Measurements from ENCODE around the gene ANKRD28.

ANKRD28 gene

DNA sequence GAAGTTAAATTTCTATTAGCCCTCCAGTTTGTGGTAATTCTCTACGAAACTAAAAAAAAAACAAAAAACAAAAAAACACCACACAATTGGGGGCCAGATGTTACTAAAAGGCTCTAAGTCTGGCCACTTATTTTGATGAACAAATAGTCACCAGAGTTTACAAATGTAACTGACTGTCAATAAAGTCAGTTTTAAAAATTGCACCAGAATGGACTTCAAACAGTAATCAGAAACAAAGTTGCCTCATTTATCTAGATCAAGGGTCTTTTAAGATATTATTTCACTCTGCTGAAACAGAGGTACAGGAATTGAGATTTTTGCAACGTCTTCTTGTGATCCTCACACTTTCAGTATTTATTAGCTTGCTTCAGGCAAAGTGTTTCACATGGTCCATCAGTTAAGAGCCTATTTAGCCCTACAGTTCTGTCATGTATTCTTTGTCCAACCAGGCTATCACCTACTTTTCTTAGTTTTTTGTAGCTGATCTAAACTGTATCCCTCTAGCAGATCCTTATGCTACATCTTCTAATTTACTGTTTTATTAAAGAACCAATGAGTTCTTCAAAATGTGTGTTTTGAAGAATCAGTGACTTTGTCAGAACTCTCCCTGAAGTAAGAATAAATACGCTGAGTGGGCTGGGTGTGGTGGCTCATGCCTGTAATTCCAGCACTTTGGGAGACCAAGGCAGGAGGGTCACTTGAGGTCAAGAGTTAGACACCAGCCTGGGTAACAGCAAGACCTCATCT lies 74.7 kb downstream of the ANKRD28 start:
- no peak for DNase-seq

DNA sequence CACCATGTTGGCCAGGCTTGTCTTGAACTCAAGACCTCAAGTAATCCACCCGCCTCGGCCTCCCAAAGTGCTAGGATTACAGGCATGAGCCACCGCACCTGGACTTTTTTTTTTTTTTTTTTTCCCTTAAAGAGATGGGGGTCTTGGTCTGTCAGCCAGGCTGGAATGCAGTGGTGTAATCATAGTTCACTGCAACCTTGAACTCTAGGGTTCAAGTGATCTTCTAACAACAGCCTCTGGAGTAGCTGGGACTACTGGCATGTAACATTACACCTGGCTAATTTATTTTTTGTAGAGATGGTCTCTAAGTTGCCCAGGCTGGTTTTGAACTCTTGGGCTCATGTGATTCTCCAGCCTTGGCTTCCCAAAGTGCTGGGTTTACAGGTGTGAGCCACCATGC lies 81.6 kb downstream of the ANKRD28 start:
- DNase-seq = no peak

DNA sequence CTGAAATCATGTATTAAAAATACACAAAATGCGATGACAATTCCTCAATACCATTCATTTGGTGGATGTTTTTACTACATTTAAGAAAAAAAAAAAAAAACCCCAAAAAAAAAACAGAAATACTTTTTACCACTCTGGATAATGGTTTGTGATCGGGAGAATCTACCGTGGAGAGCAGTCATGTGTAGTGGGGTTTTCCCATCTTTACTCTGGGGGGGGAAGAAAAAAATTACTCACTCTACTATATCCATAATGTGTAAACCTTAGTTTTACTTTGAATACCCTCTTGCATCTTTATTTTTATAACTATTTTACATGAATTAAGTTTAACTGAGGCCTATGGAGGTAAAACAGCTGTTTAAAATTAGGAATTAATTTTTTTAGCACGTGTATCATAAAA lies 83.3 kb downstream of the ANKRD28 start:
- no peak for DNase-seq

DNA sequence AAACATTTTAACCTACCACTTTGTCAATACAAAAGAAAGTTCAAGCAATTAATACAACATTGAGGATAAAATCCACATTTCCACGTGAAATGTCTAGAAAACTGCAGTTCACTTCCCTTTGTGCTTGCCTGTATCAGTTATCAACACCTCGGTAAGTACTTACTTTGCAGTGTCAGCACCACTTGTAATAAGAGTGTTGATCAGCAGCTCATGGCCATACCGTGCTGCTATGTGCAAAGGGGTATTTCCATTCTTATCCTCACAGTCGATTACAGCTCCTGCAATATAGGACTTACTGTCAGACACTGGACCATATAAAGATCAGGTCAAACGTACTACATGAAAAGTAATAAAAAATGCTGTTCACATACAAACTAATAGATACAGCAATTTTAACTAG lies 84.4 kb downstream of the ANKRD28 start:
- no peak for DNase-seq

DNA sequence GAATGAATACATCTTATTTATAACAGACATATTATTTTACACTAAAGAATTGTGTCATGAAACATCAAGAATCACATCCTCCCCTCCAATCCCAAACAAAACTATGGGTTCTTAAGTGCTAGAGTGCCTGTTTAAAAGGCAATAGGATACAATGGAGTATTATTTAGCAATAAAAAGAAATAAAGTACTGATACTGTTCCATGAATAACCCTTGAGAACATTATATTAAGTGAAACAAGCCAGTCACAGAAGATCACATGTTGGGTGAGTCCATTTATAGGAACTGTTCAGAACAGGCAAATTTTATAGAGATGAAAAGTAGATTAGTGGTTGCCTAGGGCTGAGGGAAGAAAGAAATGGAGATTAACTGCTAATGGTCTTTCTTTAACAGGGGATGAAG lies 86.5 kb downstream of the ANKRD28 start:
- DNase-seq = no peak

DNA sequence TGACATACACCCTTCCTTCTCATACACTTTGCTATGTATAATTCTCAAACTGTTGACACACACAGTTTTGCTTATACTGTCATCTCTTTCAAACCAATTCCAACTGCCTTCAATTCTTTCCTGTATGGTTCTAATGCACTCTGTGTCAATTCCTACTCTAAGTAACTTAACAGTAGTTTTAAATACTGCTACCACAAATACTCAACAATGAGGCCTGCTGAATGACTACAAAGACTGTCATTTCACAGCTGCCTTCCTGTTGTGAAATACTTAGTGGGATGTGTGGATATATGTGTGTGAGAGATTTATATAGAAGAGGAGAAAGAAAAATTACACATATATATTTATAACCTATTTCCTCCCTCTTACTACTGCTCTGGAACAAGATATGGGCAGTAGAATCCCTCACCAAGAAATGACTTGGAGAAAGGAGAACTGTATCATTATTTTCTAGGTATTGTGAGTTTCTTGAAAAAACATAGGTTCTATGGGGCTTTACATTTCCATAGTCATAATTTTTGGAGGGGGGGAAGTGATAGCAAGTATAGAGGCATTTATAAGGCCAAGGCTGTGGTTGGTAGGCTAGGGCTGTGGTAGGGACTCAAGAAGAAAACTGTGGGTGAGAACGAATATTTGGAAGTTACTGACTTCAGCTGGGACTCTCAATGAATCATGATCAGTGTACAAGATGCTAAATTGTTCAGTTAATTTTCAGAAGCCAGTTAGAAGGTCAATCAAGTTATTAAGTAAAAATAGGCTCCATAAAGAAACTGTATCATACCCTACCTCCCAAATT lies 88.7 kb downstream of the ANKRD28 start:
- no peak for DNase-seq

DNA sequence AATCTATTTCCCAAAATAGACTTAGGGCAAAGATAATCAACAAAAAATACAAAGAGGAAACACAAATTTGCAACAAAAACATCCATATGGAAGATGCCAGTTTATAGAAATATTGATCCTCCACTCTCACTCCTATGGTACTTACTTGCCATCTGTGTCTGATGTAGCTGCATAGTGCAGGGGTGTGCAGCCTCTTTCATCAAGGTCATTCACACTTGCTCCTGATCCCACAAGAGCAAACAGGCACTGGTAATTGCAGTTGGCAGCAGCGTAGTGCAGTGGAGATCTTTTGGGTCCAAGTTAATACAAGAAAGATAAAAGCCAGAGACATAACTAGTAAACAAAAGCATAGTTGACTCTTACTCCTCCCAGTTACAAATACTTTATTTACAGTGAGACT lies 90.0 kb downstream of the ANKRD28 start:
- DNase-seq = no peak

DNA sequence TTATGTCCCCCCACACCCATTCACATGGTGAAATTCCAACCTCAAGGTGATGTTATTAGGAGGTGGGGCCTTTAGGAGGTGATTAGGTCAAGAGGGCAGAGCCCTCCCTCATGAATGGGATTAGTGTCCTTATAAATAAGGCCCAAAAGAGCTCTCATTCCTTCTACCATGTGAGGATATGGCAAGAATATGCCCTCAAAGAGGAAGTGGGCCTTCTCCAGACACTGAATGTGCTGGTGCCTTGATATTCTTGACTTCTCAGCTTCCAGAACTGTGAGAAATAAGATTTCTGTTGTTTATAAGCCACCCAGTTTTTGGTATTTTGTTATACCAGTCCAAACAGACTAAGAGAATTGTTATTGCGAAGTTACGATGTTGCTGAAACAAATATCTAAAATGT lies 94.4 kb downstream of the ANKRD28 start:
- DNase-seq = no peak

DNA sequence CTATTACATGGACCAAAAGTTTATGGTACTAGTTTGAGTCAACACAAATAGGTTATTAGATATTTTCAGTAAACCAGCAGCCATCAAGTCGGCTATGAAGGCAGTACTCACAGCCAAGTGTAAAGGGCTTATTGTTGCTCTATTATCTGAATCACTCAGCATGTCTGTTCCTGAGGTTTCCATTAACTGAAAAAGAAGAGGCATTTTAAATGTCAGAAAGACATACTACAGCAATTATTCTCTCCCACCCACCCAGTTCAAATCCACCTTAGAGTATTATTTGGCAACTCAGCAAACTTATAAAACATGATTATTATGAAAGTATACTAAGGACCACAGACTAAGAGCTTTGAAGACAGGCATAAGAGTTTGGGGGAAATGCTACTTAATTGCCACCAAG lies 103.2 kb downstream of the ANKRD28 start:
- DNase-seq = no peak

DNA sequence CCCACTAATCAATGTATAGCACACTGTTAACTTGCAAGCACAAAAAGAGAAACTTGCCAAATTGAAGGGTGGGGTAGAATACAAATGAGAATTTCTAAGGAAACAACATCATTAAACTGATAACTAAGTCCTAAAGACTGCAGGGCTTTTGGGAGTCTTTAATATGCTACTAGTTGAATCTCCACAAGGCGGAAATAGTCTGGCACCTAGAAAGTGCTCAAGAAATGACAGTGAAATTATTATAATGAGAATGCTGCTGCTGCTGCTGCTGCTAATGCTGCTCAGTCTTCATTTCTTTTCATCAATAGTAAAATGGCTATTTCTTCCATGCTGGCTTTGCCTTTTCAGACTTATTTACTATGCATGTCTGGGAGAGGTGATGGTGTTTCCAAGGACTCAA lies 104.4 kb downstream of the ANKRD28 start:
- no peak for DNase-seq

DNA sequence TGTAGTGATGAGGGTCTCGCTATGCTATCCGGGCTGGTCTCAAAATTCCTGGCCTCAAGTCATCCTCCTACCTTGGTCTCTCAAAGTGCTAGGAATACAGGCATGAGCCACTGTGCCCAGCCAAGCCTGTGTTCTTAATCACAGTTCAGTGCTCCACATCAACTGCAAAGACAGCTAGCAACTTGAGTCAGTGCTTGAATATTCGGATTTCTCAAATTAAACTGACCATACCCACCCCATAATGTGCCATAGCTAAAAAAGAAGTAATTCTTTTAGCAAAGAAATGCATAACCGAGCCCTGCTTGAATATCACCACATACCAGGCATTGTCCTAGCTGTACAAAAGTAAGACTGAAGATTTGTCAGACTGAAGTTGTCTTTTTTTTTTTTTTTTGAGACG lies 107.0 kb downstream of the ANKRD28 start:
- DNase-seq = no peak

DNA sequence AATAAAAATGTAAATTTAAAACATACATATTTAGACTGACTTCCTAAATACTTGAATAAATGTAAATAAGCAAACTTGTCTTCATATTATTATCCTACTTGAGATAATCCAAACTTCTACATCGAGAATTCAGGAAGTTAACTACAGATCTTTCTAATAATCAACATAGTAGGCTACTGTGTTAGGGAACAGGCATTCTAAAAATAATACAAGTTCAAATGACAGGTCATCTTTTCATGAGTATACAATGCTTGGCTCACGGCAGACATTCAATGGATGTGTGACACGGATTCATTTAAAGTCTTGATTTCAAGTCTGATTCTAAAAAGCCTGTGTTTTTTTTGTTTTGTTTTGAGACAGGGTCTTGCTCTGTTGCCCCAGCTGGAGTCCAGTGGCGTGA lies 107.5 kb downstream of the ANKRD28 start:
- no peak for DNase-seq

DNA sequence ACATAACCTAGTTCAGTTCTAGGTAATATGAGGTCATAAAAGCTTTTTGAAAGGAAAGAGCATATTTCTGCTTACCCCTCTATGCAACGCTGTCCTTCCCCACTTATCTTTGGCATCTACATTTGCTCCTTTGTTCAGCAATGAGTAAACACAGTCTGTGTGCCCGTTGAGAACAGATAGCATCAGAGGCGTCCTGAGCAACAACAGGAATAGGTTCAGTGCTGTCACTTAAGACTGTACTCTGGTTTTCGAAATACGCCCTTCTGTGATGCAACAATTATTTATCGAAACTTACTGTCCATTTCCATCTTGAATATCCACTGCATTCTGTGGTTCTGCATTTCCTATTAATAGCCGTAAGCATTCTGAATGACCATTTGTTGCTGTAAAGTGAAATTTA lies 111.9 kb downstream of the ANKRD28 start:
- no peak for DNase-seq

DNA sequence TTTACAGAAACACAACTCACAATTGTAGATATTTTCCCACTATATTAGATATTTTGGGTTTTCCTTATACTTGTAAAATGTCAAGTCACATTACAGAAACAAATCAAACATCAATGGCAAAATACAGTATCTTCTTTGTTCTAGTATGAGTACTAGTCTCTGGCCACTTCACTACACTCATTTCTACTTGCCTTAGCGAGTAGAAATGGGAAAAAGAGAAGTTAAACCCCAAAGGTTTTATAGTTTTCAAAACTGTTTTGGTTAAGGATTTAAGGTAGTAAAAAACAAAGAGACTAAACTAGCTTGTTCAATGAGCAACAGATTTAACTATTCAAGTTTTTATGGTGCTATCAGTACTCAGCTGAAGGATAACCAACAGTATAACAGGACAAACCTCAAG lies 114.5 kb downstream of the ANKRD28 start:
- DNase-seq = no peak

DNA sequence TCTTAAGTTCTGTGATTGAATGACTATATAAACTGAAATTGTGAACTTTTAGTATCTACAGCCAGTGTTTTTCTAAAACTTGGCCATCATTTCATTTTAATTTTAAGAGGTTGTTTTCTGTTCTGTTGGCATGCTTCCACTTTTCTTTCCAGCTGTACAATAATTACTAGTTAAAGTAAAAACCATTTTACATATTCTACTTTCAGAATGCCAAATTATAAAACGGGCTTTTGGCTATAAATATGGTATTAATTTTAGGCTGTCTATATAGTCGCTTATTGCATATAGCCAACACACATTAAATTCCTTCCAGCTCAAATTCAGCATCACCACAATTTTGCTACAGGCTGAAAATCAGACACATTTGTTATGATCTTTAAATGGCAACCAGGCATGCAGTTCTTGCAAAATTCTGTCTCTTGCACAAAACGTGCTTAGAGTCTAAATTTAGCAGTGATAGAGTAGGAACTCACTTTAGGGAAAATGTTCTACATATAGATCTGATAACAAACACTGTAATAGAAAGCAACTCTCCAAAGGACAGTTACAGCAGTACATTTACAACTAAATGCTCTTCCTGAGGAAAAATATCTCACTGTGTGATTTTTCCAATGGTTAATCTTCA lies 115.1 kb downstream of the ANKRD28 start:
- DNase-seq = no peak

DNA sequence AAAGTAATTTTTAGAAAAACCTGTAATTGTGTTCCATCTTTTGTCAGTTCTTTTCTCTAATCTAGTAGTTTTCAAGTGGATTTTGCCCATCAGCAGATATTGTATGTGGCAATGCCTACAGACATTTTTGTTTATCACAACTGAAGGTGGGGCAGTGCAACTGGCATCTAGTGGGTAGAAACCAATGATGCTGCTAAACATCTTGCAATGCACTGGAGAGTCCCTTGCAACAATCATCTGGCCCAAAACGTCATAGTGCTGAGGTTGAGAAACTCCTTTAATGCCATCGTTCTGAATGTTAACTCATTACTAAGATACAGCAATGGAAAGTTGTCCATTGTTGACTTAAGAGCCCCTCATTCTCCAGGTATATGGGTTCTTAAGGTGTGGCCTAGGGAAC lies 116.1 kb downstream of the ANKRD28 start:
- DNase-seq = no peak

DNA sequence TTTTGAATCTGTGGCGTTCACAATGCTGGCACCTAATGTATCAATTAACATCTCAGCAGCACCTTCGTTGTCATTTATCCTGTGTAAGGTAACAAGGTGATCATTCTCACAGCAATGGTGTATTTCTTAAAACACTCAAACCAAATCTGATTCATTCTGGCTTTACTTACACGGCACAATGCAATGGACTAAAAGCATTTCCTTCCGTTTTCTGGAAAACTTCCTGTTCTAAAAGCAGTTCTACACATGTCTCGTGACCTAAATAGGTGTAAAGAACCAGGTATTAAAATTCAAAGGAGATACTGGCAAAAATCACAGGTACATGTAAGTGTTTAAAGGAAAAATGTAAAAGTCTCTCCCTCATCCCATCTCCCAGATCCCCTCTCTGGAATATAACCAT lies 118.5 kb downstream of the ANKRD28 start:
- no peak for DNase-seq

DNA sequence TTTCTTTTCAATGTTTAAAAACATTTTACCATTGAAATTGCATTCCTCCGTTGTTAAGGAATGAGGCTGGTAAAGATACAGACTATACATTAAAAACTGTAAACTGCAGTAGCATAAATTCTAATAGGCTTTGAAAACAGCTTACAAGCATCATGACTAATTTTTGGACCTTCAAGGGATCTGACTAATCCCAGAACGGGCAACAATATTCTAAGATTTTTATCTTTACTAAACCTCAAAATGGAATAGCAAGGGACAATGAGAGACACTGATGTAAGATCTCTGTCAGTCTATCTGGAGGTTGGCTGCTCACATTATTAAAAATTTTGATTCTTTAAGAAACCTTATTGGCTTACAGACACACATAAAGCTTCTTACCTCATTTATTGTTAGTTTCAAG lies 121.5 kb downstream of the ANKRD28 start:
- DNase-seq = no peak

DNA sequence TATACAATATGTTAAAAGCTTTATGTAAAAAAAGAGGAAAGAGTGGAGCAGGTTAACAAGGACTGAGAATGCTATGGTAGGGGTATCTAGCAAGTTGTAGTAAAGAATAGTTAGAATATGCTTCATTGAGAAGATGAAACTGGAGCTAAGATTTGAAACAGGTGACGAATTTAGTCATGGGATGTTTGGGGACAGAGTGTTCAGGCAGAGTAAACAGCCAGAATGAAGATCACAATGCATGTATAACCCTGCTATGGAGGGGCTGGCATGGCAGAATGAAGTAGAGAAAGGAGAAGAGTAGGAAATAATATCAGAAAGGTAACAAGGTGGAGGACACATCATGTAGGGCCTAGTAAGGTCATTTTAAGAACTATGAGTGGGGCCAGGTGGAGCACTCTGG lies 124.2 kb downstream of the ANKRD28 start:
- no peak for DNase-seq

DNA sequence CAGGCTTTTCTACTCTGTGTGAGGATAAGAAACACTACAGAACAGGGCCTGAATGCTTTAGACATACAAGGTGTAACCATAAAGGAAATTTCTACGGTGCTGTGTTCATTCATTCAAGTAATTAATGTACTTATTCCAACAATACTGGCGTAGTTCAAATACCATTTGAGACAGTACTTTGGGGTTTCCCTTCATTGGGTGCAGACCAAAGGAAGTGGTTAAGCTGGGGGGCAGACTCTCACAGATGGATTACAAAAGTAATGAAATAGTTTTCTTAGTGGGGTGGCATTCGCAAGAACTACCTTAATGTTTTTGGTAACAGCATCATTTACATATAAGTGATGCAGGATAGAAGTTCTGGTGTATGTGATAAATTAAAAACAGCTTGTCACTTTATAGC lies 130.3 kb downstream of the ANKRD28 start:
- no peak for DNase-seq

DNA sequence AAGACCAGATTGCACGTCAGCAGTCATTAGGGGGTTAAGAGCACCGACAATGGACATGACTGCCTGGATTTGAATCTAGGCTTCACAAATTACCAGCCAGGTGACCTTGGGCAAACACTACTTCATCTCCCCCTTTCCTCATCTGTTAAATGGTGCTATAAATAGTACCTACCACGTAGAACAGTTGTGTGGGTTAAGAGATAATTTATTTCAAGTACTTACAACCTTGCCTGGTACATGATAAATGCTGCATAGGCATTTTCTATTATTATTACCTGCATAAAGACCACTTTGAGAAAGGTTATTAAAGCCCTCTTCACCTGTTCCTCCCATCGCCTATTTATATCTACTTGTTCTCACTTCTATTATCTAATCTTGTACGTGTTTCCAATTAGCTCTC lies 131.5 kb downstream of the ANKRD28 start:
- no peak for DNase-seq

DNA sequence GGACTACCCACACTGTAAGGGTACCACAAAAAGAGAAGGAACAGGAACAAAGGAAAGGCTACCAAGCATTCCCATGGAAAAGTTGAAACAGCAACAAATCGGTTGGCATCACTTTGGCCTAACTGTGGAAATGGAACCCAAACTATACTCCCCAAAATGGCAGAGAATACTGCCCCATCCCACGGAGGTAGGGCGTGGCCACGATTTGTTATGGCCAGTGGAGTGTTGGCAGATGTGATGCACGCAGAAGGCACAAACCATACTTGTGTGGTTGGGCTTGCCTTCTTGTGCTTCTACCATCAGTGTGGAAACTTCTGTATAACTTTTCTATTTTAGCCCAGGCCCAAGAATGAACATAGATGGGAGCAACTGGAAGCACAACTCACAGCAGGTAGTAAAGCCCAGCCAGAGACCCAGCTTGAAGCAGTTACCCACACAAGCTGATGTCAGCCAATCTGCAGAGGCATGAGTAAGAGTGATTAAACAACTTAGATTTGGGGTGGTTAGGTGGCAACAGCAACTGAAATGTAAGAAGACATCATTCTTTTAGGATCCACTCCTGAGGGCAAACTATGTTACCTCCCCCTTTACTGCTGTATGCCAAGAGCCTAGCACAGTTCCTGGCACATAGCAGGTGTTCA lies 132.1 kb downstream of the ANKRD28 start:
- no peak for DNase-seq

DNA sequence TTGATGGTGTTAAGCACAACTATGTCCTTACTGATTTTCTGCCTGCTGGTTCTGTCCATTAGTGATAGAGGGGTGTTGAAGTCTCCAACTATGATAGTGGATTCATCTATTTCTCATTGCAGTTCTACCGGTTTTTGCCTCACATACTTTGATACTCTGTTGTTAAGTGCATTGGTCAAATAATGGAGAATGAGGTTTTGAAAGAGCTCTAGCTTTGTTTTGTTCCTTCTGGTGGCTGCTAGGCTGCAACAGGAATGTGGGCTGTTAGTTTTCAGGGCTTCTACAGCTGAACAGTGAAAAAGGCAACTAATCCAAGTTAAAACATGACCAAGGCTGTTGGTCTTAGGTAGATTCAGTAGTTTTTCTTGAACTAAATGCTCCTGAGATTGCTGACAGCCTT lies 133.6 kb downstream of the ANKRD28 start:
- DNase-seq = no peak
